ENCODE results near the gene WDR64. TPM values are rescaled to one million over a fixed set of nuclear protein-coding genes. Genes with fewer than 3 reads are reported as not detected.

WDR64 gene
- total RNA-seq, 3 donors from 2014 or later (not counting 1 experiment from before 2014, with no cell fraction given), result not detected

DNA sequence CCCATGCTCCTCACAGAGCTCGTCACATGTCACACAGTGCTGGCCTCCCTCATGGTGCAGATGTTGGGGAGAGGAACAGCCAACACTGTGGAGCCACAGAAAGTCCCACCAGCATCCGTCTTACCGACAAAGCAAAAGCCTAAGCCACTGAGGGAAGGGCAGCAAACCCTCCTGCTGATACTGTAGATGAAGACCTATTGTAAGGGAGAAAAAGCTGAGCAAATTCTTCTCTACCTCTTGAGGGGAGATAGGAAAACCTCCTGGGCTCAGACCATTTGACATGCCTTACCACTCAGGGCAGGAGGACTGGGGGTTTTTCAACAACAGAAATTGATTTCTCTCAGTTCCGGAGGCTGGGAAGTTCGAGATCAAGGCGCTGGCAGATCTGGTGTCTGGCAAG, 95.9 kb downstream of the WDR64 start:
- H3K27ac ChIP-seq (ENCODE audit: low read length), result no peak overlapping the region
- intact Hi-C loops (cut with micrococcal nuclease), result no loop called here
- DNase-seq (no peak), ATAC-seq (no peak)
- H3K27me3 ChIP-seq (ENCODE audit: control insufficient read depth, insufficient read depth, low read length), result no peaks in the 10 kb centered on the region
- TF ChIP-seq, protein P1, sequence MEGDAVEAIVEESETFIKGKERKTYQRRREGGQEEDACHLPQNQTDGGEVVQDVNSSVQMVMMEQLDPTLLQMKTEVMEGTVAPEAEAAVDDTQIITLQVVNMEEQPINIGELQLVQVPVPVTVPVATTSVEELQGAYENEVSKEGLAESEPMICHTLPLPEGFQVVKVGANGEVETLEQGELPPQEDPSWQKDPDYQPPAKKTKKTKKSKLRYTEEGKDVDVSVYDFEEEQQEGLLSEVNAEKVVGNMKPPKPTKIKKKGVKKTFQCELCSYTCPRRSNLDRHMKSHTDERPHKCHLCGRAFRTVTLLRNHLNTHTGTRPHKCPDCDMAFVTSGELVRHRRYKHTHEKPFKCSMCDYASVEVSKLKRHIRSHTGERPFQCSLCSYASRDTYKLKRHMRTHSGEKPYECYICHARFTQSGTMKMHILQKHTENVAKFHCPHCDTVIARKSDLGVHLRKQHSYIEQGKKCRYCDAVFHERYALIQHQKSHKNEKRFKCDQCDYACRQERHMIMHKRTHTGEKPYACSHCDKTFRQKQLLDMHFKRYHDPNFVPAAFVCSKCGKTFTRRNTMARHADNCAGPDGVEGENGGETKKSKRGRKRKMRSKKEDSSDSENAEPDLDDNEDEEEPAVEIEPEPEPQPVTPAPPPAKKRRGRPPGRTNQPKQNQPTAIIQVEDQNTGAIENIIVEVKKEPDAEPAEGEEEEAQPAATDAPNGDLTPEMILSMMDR (IDR thresholded peaks at IDR 0.05), result no peak
- Mint-ChIP-seq H3K4me3 (no peak overlapping the region), H3K27me3 (ENCODE audit: low read depth in 2 of 2) (peaks cover 0 to 4% of the 10 kb centered on the region in 2 donors), H3K36me3 (no peaks in the 10 kb centered on the region), H3K4me1 (no peaks in the 10 kb centered on the region), H3K9me3 (no peaks in the 10 kb centered on the region), H3K27ac (no peak overlapping the region)
- H3K4me1 ChIP-seq (ENCODE audit: control insufficient read depth, insufficient read depth, low read length), result no peaks in the 10 kb centered on the region
- no peaks in the 10 kb centered on the region for H3K9me3 ChIP-seq (ENCODE audit: control insufficient read depth, insufficient read depth, low read length)
- WGBS (ENCODE audit: insufficient coverage), result 89% methylated on average over 6 of the region's 6 CpGs
- H3K4me3 ChIP-seq (ENCODE audit: low read length), result no peak overlapping the region
- H3K36me3 ChIP-seq (ENCODE audit: control insufficient read depth, insufficient read depth, low read length), result no peaks in the 10 kb centered on the region

DNA sequence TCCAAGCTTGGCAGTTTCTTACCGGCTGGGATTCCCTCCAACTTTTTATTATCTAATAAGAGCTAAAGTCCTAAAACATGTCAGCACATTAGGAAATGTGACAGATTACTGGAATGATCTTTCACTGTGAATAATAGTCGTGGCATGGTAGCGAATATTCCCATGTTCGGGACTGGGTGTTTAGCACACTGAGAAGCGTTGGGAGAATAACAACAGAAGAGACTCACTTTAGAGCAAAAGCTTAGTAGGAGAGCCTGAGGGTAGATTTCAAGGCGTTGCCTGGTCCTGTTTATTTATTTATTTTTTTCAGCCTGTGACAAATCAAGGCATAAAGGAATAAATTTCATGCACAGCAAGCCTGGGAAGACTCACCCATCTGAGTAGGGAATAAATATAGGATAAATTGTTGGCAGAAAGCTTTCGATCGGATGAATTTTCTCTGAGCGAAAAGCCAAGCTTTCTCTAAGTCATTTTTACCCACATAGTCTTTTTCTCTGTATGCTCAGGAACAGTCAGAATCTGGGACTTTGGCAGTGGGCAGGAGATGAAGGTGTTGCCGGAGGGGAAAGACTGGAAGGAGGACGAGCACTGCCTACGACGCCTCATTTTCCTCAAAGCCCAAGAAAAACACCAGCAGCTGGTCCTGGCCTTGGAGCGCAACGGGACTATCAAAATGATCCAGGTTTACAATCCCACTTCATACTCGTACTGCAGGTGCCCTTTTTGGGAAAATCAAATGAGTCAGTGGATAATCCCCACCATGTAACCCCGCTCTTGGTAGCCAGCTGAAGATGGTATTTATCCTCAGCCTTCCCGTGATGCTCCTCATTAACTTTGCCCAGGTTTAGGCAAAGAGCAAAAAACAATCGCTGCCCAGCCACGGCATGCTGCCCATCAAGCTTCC, 97.2 kb downstream of the WDR64 start:
- H3K36me3 Mint-ChIP-seq, result no peaks in the 10 kb centered on the region
- Histone ChIP-seq H3K27me3 (ENCODE audit: control insufficient read depth, insufficient read depth, low read length) (no peaks in the 10 kb centered on the region), H3K9me3 (ENCODE audit: control insufficient read depth, insufficient read depth, low read length) (no peaks in the 10 kb centered on the region), H3K27ac (ENCODE audit: low read length) (no peak overlapping the region), H3K36me3 (ENCODE audit: control insufficient read depth, insufficient read depth, low read length) (no peaks in the 10 kb centered on the region), H3K4me1 (ENCODE audit: control insufficient read depth, insufficient read depth, low read length) (no peaks in the 10 kb centered on the region), H3K4me3 (ENCODE audit: low read length) (no peak overlapping the region)
- ATAC-seq (no peak), DNase-seq (no peak)
- no peak overlapping the region for H3K4me3 Mint-ChIP-seq
- H3K27me3 Mint-ChIP-seq (ENCODE audit: low read depth in 2 of 2), result peaks cover 0 to 2% of the 10 kb centered on the region in 2 donors
- H3K4me1 Mint-ChIP-seq, result no peaks in the 10 kb centered on the region
- intact Hi-C loops (cut with micrococcal nuclease), result no loop called here
- 89% methylated on average over 19 of the region's 20 CpGs for WGBS (ENCODE audit: insufficient coverage)
- H3K27ac Mint-ChIP-seq, result no peak overlapping the region
- TF ChIP-seq, protein P1 (IDR thresholded peaks at IDR 0.05), result no peak
- no peaks in the 10 kb centered on the region for H3K9me3 Mint-ChIP-seq

DNA sequence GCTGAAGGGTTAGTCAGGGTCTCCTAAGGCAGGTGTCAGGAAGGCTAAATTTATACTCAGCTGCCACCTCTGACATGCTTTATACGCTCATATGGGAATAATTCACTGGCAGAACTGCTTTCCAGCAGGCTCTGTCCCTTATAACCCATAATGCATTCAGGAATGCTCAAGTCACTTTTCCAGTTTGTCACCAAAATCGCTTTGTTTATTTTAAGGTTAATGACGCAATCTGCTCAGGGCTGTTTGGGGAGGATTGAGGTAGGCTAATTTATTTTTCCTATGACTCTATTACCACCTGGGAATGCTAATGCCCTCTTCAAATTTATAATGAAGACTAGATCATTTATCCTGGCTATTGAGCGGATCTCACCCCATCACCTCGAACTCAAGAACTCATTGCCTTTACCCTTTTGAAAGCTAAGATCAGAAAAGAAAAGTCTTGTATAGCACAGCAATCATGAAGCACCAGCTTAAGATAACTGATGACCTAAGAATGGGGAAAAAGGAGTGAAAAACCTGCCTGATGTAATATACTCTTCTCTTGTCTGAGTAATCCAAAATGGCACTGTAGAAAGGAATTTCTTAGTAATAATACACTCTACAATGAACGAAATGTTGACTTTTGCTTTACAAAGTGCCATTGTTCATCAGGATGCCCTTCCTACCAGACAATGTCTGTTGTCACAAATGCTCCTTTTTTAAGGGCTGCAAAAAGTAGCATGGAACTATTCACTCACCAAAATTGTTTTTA, 98.0 kb downstream of the WDR64 start:
- Mint-ChIP-seq H3K9me3 (no peaks in the 10 kb centered on the region), H3K4me1 (no peaks in the 10 kb centered on the region), H3K36me3 (no peaks in the 10 kb centered on the region), H3K27me3 (ENCODE audit: low read depth in 2 of 2) (peaks cover 0 to 2% of the 10 kb centered on the region in 2 donors), H3K27ac (no peak overlapping the region), H3K4me3 (no peak overlapping the region)
- Histone ChIP-seq H3K27ac (ENCODE audit: low read length) (no peak overlapping the region), H3K9me3 (ENCODE audit: control insufficient read depth, insufficient read depth, low read length) (no peaks in the 10 kb centered on the region), H3K27me3 (ENCODE audit: control insufficient read depth, insufficient read depth, low read length) (no peaks in the 10 kb centered on the region), H3K4me1 (ENCODE audit: control insufficient read depth, insufficient read depth, low read length) (no peaks in the 10 kb centered on the region), H3K4me3 (ENCODE audit: low read length) (no peak overlapping the region), H3K36me3 (ENCODE audit: control insufficient read depth, insufficient read depth, low read length) (no peaks in the 10 kb centered on the region)
- DNase-seq, result no peak
- intact Hi-C loops (cut with micrococcal nuclease), result no loop called here
- ATAC-seq, result no peak
- TF ChIP-seq, protein P1 (IDR thresholded peaks at IDR 0.05), result no peak
- 91% methylated on average over 4 of the region's 6 CpGs for WGBS (ENCODE audit: insufficient coverage)

All from natural killer cell (primary cell).